GM12878 (cell line): Measurements from ENCODE around the gene MICA. TPM values are rescaled to one million over a fixed set of nuclear protein-coding genes. Genes with fewer than 3 reads are reported as not detected.

ENCODE experiments used
- HDAC2 ChIP-seq: fragments of 200-600 bp; sonication (generic); IDR thresholded peaks from 2 replicates; pipeline ENCODE4 v1.6.1; 2017
- HSF1 ChIP-seq: fragments of 150-350 bp; IDR thresholded peaks from 2 replicates; pipeline ENCODE4 v1.6.1; 2014; ENCODE audit warnings: mild to moderate bottlenecking, low read depth, low read length
- RFX5 ChIP-seq: IDR thresholded peaks from 2 replicates; pipeline ENCODE4 v1.6.1; 2011; ENCODE audit warnings: low read depth, low read length, improper control_type of control experiment
- RUNX3 ChIP-seq: IDR thresholded peaks from 2 replicates; pipeline ENCODE4 v1.6.1; 2012; ENCODE audit warnings: low read length, inconsistent platforms
- USF1 ChIP-seq: IDR thresholded peaks from 2 replicates; pipeline ENCODE4 v1.6.1; 2011; ENCODE audit warnings: borderline replicate concordance, low read depth, mild to moderate bottlenecking, moderate library complexity, mixed read lengths, low read length; ENCODE audit not compliant: insufficient read depth; ENCODE audit errors: extremely low read length
- polyA plus RNA-seq, 11 experiments: library from polyadenylated mRNA; depleted of rRNA in 4 of 11; unstranded in 6 of 11; stranded (reverse) in 5 of 11; fragments of >200 nt; fragmentation: Nextera tagmentation in 4 of 11; fragmentation: Illumina TruSeq in 1 of 11; extraction: Ambion mirVana in 4 of 11; extraction: Trizol in 1 of 11; gene quantifications; 1 replicate in 1 of 11; 2 replicates in 10 of 11; pipeline versions ENCODE4 v1.2.1 to v1.2.3, GENCODE V29; 2011 to 2016; ENCODE audit warnings: inconsistent platforms in 2 of 11, missing spikeins in 2 of 11, low read depth in 1 of 11
- total RNA-seq, 4 experiments: library from RNA; depleted of rRNA in 3 of 4; stranded (reverse); fragments of >200 nt in 3 of 4; fragmentation: Illumina TruSeq in 1 of 4; extraction: Trizol in 1 of 4; gene quantifications; 2 replicates each; pipeline versions ENCODE4 v1.2.1 to v1.2.3, GENCODE V29; 2013 to 2021
- TF ChIP-seq, protein P1 (sequence below): fragments of 450-650 bp; conservative IDR thresholded peaks from 2 replicates; pipeline ENCODE4 v1.6.1; 2017; ENCODE audit warnings: mild to moderate bottlenecking, moderate library complexity

Gene MICA
- total and polyA plus RNA-seq, 10 of the 15 experiments (the other 5 are each of a cell fraction or from before 2014, with no cell fraction given): 3.6 to 10.5 (median 6.9) TPM

GRCh38 chr6:31403283-31404060 lies at the start of gene MICA (continued):
- peak; percentile 30 for TF ChIP-seq USF1
- TF ChIP-seq, protein P1, sequence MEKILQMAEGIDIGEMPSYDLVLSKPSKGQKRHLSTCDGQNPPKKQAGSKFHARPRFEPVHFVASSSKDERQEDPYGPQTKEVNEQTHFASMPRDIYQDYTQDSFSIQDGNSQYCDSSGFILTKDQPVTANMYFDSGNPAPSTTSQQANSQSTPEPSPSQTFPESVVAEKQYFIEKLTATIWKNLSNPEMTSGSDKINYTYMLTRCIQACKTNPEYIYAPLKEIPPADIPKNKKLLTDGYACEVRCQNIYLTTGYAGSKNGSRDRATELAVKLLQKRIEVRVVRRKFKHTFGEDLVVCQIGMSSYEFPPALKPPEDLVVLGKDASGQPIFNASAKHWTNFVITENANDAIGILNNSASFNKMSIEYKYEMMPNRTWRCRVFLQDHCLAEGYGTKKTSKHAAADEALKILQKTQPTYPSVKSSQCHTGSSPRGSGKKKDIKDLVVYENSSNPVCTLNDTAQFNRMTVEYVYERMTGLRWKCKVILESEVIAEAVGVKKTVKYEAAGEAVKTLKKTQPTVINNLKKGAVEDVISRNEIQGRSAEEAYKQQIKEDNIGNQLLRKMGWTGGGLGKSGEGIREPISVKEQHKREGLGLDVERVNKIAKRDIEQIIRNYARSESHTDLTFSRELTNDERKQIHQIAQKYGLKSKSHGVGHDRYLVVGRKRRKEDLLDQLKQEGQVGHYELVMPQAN: 0 out of 2 replicates have a peak, but pooled peaks have one; percentile 3
- no peak for TF ChIP-seq HSF1
- TF ChIP-seq RUNX3: peak; percentile 34; the same call in 1 of the 2 replicates
- TF ChIP-seq RFX5: peak; percentile 46; the same call in 1 of the 2 replicates
- no peak for TF ChIP-seq HDAC2
